MCF 10A (cell line): ENCODE data around the gene ASIC1. TPM values are rescaled to one million over a fixed set of nuclear protein-coding genes. Genes with fewer than 3 reads are reported as not detected.
A peak's percentile ranks its signal among the peaks of the same experiment; 100 is the strongest.

Source experiments
- BruUV-seq: library from RNA; stranded (reverse); fragments of 400-500 nt; replicated peaks from 2 replicates; lab custom pipeline; 2021; lab: Mats Ljungman, UMichigan
- CTCF ChIA-PET: fragments of 300-600 bp; sonication (Branson Sonifier 250); formaldehyde crosslinking; extraction: SDS; loops from one replicate; lab custom pipeline; 2021; ENCODE audit warnings: antibody characterized with exemption, inconsistent platforms; lab: Yijun Ruan, JAX
- POLR2A ChIA-PET: fragments of 300-600, 350-650 bp; sonication (Branson Sonifier 250); formaldehyde crosslinking; extraction: SDS; loops from one replicate; lab custom pipeline; 2020; ENCODE audit warnings: antibody characterized with exemption, inconsistent platforms; lab: Yijun Ruan, JAX
- DNase-seq: peaks from one replicate; pipeline ENCODE4 v3.0.0-alpha.2; 2018; ENCODE audit not compliant: unreplicated experiment
- H3K27ac Mint-ChIP-seq: one replicate; pipeline ENCODE4 v1.8.0; 2022; ENCODE audit warnings: mild to moderate bottlenecking, low read depth, mixed read lengths; ENCODE audit not compliant: unreplicated experiment
- H3K27me3 Mint-ChIP-seq: one replicate; pipeline ENCODE4 v1.8.0; 2022; ENCODE audit warnings: mixed read lengths; ENCODE audit not compliant: insufficient read depth, unreplicated experiment
- H3K36me3 Mint-ChIP-seq: one replicate; pipeline ENCODE4 v1.8.0; 2022; ENCODE audit warnings: mild to moderate bottlenecking, moderate library complexity, mixed read lengths; ENCODE audit not compliant: insufficient read depth, unreplicated experiment
- H3K4me1 Mint-ChIP-seq: one replicate; pipeline ENCODE4 v1.8.0; 2022; ENCODE audit warnings: mixed read lengths; ENCODE audit not compliant: insufficient read depth, unreplicated experiment
- H3K4me3 Mint-ChIP-seq: one replicate; pipeline ENCODE4 v1.8.0; 2022; ENCODE audit warnings: mild to moderate bottlenecking, moderate library complexity, mixed read lengths; ENCODE audit not compliant: unreplicated experiment
- H3K9me3 Mint-ChIP-seq: one replicate; pipeline ENCODE4 v1.8.0; 2022; ENCODE audit warnings: mixed read lengths; ENCODE audit not compliant: unreplicated experiment
- intact Hi-C: fragments of 100-400 bp; cut with micrococcal nuclease; formaldehyde crosslinking; loops from 2 replicates; pipeline ENCODE4 v1.14.1; 2022
- total RNA-seq: library from RNA; stranded (reverse); gene quantifications from 2 replicates; pipeline ENCODE4 v1.2.3, GENCODE V29; 2022
- TF ChIP-seq, protein P1 (sequence below): fragments of 200-600 bp; IDR thresholded peaks from one replicate; pipeline ENCODE4 v1.8.0; 2022; ENCODE audit warnings: antibody characterized with exemption, mild to moderate bottlenecking; ENCODE audit not compliant: unreplicated experiment

The ASIC1 gene
- total RNA-seq, 1 experiment from 2014 or later: 1.7 TPM

- no peak for DNase-seq
- POLR2A ChIA-PET: interaction anchor here (0.6 to 3.3 kb wide), 4 partner anchors 9 to 18 kb away, joined by 3 to 24 read pairs (median 5); partner anchors contain the start of gene COX14
- TF ChIP-seq, protein P1, sequence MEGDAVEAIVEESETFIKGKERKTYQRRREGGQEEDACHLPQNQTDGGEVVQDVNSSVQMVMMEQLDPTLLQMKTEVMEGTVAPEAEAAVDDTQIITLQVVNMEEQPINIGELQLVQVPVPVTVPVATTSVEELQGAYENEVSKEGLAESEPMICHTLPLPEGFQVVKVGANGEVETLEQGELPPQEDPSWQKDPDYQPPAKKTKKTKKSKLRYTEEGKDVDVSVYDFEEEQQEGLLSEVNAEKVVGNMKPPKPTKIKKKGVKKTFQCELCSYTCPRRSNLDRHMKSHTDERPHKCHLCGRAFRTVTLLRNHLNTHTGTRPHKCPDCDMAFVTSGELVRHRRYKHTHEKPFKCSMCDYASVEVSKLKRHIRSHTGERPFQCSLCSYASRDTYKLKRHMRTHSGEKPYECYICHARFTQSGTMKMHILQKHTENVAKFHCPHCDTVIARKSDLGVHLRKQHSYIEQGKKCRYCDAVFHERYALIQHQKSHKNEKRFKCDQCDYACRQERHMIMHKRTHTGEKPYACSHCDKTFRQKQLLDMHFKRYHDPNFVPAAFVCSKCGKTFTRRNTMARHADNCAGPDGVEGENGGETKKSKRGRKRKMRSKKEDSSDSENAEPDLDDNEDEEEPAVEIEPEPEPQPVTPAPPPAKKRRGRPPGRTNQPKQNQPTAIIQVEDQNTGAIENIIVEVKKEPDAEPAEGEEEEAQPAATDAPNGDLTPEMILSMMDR: no peak
- Mint-ChIP-seq H3K9me3 (no peaks in the 10 kb centered on the region), H3K4me3 (no peak overlapping the region), H3K27me3 (no peaks in the 10 kb centered on the region), H3K27ac (peak overlapping the region; percentile 46), H3K36me3 (peaks cover 84% of the 10 kb centered on the region), H3K4me1 (peaks cover 4% of the 10 kb centered on the region)
- intact Hi-C loops: no loop called here
- no TSS peak for BruUV-seq
- CTCF ChIA-PET: interaction anchor here (0.6 to 4.4 kb wide), 5 partner anchors 17 to 296 kb away, joined by 3 to 48 read pairs (median 4); partner anchors contain the start of gene COX14
Observed at GRCh38 chr12:50129290-50129689, 71.9 kb downstream of the ASIC1 start.

- Mint-ChIP-seq H3K4me1 (peaks cover 4% of the 10 kb centered on the region), H3K4me3 (no peak overlapping the region), H3K36me3 (peaks cover 76% of the 10 kb centered on the region), H3K27me3 (no peaks in the 10 kb centered on the region), H3K9me3 (no peaks in the 10 kb centered on the region), H3K27ac (no peak overlapping the region)
- BruUV-seq: no TSS peak
- peak; percentile 62 for DNase-seq
- TF ChIP-seq, protein P1: peak; percentile 48
- POLR2A ChIA-PET: interaction anchor here (0.6 to 2.5 kb wide), 10 partner anchors 20 to 190 kb away, joined by 3 to 8 read pairs (median 4); partner anchors contain the start of genes CERS5 and COX14
- CTCF ChIA-PET: interaction anchor here (0.5 to 4.4 kb wide), 46 partner anchors 9 to 645 kb away, joined by 3 to 48 read pairs (median 4); partner anchors contain the start of genes COX14, RACGAP1 and SMARCD1
- intact Hi-C loops: loop anchor here (1.0 kb wide), 2 partner anchors 43 to 182 kb away; no protein-coding TSS in a partner anchor
Observed at GRCh38 chr12:50132505-50133135, 75.2 kb downstream of the ASIC1 start.

Other genes starting within 250 kb of the ASIC1 start
- 19.9 and 23.1 TPM in 2 replicates for gene NCKAP5L, start 229.2 kb upstream of the ASIC1 start, total RNA-seq
- 6.2 and 8.2 TPM in 2 replicates for gene BCDIN3D, start 214.5 kb upstream of the ASIC1 start, total RNA-seq
- gene FAIM2, start 153.7 kb upstream of the ASIC1 start, total RNA-seq: not detected in 2 replicates
- not detected in 2 replicates for gene AQP2, start 106.9 kb upstream of the ASIC1 start, total RNA-seq
- not detected in 2 replicates for gene AQP5, start 95.7 kb upstream of the ASIC1 start, total RNA-seq
- not detected in 2 replicates for gene AQP6, start 84.6 kb upstream of the ASIC1 start, total RNA-seq
- gene RACGAP1, start 32.1 kb upstream of the ASIC1 start, total RNA-seq: 58.5 and 67.9 TPM in 2 replicates
- 57.4 and 58.7 TPM in 2 replicates for gene SMARCD1, start 27.7 kb downstream of the ASIC1 start, total RNA-seq
- 0.37 and 0.74 TPM in 2 replicates for gene GPD1, start 46.4 kb downstream of the ASIC1 start, total RNA-seq
- 43.6 and 45.2 TPM in 2 replicates for gene COX14, start 54.6 kb downstream of the ASIC1 start, total RNA-seq
- 56.8 and 58.1 TPM in 2 replicates for gene CERS5, start 109.8 kb downstream of the ASIC1 start, total RNA-seq
- 65.5 and 86.0 TPM in 2 replicates for gene LIMA1, start 225.9 kb downstream of the ASIC1 start, total RNA-seq